DMS 273 (cell line): ENCODE measurements around the gene UNCX.
A peak's percentile ranks its signal among the peaks of the same experiment; 100 is the strongest.

Source experiments
- DNase-seq: peaks from one replicate; lab custom pipeline; 2025; ENCODE audit not compliant: unreplicated experiment; lab: John Stamatoyannopoulos, UW

The UNCX gene

GRCh38 chr7:1214516-1214915 is 18.2 kb upstream of the UNCX start:
- DNase-seq, result no peak

GRCh38 chr7:1218541-1219165 is 14.0 kb upstream of the UNCX start:
- no peak for DNase-seq

GRCh38 chr7:1219498-1219897 is 13.2 kb upstream of the UNCX start:
- no peak for DNase-seq

- DNase-seq, result no peak
These were observed 12.5 kb upstream of the UNCX start for GRCh38 chr7:1220000-1220726.

- DNase-seq, result no peak
These were observed 11.5 kb upstream of the UNCX start for GRCh38 chr7:1220977-1221745.

- no peak for DNase-seq
These were observed 9.3 kb upstream of the UNCX start for GRCh38 chr7:1223196-1223981.

GRCh38 chr7:1224086-1224716 is 8.5 kb upstream of the UNCX start:
- peak; percentile 78 for DNase-seq

- no peak for DNase-seq
These were observed 7.6 kb upstream of the UNCX start for GRCh38 chr7:1225030-1225429.

GRCh38 chr7:1225441-1226185 is 7.1 kb upstream of the UNCX start:
- peak; percentile 77 for DNase-seq

GRCh38 chr7:1226186-1226901 is 6.3 kb upstream of the UNCX start:
- peak; percentile 77 for DNase-seq

- no peak for DNase-seq
These were observed 5.4 kb upstream of the UNCX start for GRCh38 chr7:1227071-1227804.

- DNase-seq, result no peak
These were observed 4.7 kb upstream of the UNCX start for GRCh38 chr7:1227814-1228544.

GRCh38 chr7:1228545-1229201 is 4.0 kb upstream of the UNCX start:
- DNase-seq, result no peak

GRCh38 chr7:1229202-1229947 is 3.3 kb upstream of the UNCX start:
- peak; percentile 56 for DNase-seq

GRCh38 chr7:1229956-1230355 is 2.7 kb upstream of the UNCX start:
- DNase-seq, result peak; percentile 63

- peak; percentile 53 for DNase-seq
These were observed 2.1 kb upstream of the UNCX start for GRCh38 chr7:1230411-1231213.
